Measurements from ENCODE around the gene SLC4A8.
"Not testable (repeated sequence)": the region's sequence is repeated elsewhere in the genome, so short reads cannot be mapped to it uniquely, and the experiment has no call there.

The SLC4A8 gene

GRCh38 chr12:51430196-51430895, 5.7 kb downstream of the SLC4A8 start:
- DNase-seq, result no peak

DNA sequence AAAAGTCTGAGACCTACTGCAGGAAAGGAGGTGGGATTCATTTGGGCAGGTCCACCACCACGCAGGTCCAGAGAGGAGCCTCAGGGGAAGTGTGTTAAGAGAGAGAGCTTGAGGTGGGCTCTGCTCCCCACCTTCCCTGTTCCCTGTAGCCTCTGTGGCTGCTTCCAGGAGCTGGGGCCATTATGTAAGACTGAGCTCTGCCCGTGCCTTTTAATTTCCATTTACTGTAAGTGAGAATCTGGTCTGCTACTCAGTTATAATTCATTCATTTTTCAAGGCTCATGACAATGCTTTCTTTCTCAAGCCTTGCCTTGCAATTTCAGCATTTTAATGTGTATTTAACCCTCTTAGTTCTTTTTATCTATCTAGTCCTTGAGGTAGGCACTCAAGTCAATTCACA, 8.3 kb downstream of the SLC4A8 start:
- no peak for DNase-seq

- DNase-seq, result peak; percentile 48
These were observed 9.7 kb downstream of the SLC4A8 start for GRCh38 chr12:51434305-51434704.

GRCh38 chr12:51437431-51437830, 12.8 kb downstream of the SLC4A8 start:
- no peak for DNase-seq

DNA sequence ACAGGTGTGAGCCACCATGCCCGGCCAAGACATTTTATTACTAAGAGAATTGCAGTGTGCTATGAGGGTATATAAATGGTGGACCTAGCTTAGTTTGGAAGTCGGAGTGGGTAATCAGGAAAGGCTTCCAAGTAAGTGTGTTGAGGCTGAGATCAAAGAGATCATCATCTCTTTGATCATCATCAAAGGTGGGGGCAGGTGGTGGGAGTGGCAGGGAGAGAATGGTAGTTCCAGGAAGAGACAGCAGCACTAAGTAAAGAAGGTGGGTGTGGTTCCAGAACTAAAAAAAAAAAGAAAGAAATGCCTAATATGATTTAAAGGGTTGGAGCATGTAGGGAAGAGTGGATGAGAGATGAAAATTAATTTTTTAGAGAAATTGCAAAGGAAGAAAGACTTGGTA, 14.7 kb downstream of the SLC4A8 start:
- DNase-seq, result no peak

DNA sequence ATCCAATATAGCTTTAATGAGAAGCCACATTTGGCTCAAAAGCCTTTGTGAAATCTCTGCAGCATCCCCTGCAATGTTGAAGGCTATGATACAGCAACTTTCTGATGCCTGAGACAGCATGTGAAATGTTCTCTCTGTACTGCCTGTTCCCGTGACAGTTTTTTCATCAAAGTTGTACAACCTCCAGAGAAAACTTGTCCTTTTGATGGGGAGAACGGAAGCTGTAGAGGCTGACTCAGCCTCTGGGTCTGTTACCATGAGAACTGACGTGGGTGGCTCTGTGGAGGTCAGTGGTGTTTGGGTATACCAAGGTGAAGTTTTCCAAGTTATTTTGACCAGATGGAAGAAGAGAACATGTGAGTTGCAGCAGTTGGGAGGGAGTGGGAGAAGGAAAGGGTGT, 17.0 kb downstream of the SLC4A8 start:
- no peak for DNase-seq

- DNase-seq, result no peak
These were observed 17.7 kb downstream of the SLC4A8 start for GRCh38 chr12:51442324-51442723.

- no peak for DNase-seq
These were observed 18.9 kb downstream of the SLC4A8 start for GRCh38 chr12:51443573-51443972.

GRCh38 chr12:51448618-51449256, 24.1 kb downstream of the SLC4A8 start:
- no peak for DNase-seq

GRCh38 chr12:51449580-51450246, 25.1 kb downstream of the SLC4A8 start:
- no peak for DNase-seq

GRCh38 chr12:51450333-51450732, 25.7 kb downstream of the SLC4A8 start:
- DNase-seq, result no peak

GRCh38 chr12:51450806-51451205, 26.2 kb downstream of the SLC4A8 start:
- no peak for DNase-seq

DNA sequence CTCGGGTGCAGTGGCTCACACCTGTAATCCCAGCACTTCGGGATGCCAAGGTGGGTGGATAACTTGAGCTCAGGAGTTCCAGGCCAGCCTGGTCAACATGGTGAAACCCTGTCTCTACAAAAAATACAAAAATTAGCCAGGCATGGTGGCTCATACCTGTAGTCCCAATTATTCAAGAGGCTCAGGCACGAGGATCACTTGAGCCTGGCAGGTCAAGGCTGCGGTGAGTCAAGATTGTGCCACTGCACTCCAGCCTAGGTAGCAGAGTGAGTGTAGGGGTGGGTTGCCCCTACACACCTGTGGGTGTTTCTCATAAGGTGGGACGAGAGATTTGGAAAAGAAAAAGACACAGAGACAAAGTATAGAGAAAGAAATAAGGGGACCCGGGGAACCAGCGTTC, 29.4 kb downstream of the SLC4A8 start:
- not testable (repeated sequence) for DNase-seq

- DNase-seq, result not testable (repeated sequence)
These were observed 30.4 kb downstream of the SLC4A8 start for GRCh38 chr12:51455050-51455449.

DNA sequence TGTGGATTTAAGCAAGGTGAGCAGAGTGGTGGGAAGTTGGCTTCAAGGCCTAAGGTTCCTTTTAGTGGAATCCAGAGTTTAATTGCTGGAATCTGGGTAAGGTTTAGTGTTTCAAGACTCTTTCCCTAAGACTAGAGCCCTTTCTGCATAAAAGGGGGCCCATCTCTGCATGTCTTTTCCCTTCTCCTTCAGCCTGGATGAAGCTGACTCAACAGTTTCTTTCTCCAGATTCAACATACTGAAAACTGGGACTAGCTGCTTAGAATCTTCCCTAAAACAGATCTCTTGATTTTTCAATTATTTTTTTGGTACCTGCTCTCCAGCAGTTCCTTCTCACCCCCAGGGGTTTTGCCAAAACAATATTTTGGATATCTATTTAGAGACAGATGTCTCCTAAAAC, 34.0 kb downstream of the SLC4A8 start:
- no peak for DNase-seq

DNA sequence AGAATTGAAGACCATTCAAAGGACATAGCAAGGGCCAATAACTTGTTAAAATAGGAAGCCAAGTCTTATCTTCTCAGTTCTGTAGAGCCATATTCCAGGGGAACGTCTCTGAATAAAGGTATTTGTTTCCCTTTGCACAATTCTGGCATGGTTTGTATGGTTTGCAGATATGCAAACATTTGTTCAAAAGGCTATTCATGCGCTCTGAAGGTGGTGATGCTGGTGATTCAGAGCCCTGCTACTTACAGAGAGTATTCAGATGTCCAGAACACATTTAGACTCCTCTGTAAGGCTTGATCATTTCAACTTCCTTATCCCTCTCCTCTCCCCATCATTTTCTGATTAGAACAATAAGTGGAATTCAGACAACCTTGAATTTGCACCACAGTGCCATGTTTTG, 35.9 kb downstream of the SLC4A8 start:
- DNase-seq, result no peak

GRCh38 chr12:51465491-51465890, 40.9 kb downstream of the SLC4A8 start:
- no peak for DNase-seq

- no peak for DNase-seq
These were observed 45.5 kb downstream of the SLC4A8 start for GRCh38 chr12:51470116-51470515.

DNA sequence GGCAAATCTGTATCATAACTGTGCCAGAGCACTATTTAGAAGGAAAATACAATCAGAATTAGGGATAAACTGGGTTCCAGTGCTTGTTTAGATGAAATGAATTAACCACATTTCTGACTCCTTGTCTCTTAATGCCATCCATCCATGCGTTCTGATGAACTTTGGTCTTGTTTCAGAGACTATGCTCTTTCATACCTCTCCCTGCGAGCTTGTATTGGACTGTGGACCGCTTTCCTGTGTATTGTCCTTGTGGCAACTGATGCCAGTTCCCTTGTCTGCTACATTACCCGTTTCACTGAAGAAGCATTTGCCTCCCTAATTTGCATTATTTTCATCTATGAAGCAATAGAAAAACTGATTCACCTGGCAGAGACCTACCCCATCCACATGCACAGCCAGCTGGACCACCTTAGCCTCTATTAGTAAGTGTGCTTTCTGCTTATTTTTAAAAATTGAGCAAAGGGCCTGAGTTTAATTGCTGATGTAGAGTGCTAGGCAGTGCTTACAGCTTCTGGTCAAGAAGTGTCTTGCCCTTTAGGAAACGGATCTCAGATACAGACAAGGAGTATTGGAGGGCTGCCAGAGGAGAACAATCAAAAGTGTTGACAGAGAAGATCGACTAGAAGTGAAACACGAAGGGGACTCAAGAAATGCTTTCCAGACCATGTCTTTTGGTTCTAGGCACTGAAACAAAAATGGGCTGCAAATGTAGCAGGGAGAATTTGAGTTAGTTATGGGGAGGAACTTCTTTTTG, 46.7 kb downstream of the SLC4A8 start:
- DNase-seq, result no peak

DNA sequence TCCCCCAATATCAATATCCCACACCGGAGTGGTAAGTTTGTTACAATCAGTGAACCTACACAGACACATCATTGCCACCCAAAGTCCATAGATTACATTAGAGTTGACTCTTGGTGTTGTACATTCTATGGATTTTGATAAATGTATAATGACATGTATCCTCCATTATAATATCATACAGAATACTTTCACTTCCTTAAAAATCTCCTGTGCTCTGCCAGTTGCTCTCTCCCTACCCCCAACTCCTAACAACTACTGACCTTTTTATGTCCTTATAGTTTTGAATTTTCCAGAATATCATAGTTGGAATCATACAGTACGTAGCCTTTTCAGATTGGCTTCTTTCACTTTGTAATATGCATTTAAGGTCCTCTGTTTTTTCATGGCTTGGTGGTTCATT, 48.4 kb downstream of the SLC4A8 start:
- no peak for DNase-seq

DNA sequence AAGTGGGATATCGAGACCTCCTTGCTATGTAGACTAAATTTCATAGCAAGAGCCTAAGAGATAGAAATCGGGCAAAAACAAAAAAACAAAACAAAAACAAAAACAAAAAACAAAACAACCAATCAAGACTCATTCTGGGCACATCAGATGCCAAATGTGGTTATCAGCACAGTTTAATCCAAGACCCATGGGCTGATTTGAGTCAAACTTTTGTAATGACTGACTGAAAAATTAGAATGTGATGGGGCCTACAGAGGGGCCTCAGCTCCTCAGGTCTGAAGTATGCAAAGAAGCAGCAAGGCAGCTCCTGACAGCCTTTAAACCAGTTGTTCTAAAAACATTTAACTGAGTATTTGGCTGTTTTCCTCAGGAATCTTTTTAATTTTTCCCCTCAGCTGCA, 49.3 kb downstream of the SLC4A8 start:
- no peak for DNase-seq

- DNase-seq, result no peak
These were observed 50.9 kb downstream of the SLC4A8 start for GRCh38 chr12:51475543-51475942.

DNA sequence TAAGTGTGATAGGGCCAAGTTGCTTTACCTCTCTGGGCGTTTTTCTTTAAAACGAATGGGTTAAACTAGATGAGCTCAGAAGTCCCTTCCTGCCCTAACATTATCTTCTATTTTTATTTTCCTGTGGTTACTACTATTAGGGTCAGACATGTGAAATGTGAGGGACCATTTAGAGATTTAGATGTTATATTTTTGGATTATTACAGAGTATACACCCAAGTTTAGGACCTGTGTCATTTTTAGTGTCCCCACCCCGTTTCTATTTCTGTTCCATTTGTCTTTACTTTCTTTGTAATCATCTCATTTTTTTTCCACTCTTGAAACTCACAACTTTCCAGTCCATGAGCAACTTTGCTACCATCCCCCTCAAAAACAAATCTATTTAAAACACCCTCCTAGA, 56.3 kb downstream of the SLC4A8 start:
- no peak for DNase-seq
